Measurements from ENCODE around the gene SGCD.

The SGCD gene

GRCh38 chr5:156328161-156328560 lies 1.2 kb downstream of the SGCD start:
- no peak for TF ChIP-seq CTCF (conservative IDR thresholded peaks at IDR 0.05)
- no peak for TF ChIP-seq ZFX (IDR thresholded peaks at IDR 0.05)

GRCh38 chr5:156328766-156329165 lies 1.8 kb downstream of the SGCD start:
- TF ChIP-seq CTCF (conservative IDR thresholded peaks at IDR 0.05), result no peak
- no peak for TF ChIP-seq ZFX (IDR thresholded peaks at IDR 0.05)
- no peak overlapping the region for H3K27ac ChIP-seq

More at GRCh38 chr5:156328161-156328560, 1.2 kb downstream of the SGCD start:
- no peak overlapping the region for H3K27ac ChIP-seq

GRCh38 chr5:156329171-156329611 lies 2.2 kb downstream of the SGCD start:
- TF ChIP-seq CTCF (conservative IDR thresholded peaks at IDR 0.05) (no peak), ZFX (IDR thresholded peaks at IDR 0.05) (no peak)

DNA sequence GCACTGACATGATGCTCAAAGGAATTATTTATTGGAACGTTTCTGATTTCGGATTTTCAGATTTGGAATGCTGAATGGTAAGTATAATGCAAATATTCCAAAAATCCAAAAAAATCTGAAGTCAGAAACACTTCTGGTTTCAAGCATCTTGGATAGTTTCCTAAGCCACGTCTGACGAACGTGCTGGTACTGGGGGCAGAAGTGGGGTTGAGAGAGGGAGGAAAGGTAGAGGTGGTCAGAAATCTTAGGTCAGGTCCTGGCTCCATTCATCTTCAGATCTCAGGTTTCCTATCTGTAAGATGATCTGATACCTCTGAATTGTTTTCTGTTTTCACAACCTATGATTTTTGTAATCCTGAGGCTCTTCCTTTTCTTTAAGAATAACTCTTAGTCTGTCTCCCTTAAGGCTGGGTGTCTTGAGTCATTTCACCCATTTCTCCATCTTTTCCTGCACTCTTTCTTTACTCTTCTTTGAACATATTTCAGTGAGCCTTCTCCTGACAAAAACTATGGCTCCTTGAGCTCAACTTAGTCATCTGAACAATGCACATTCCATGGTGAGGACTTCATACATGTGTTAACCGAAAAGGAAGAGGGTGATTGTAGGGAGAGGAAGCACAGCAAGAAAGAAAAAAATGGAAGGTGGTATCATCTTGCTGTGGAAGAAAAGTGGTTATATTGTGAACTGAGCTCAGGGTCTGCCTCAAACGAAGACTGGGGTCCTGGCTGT lies 3.3 kb downstream of the SGCD start:
- no peak overlapping the region for H3K27ac ChIP-seq
- TF ChIP-seq CTCF (conservative IDR thresholded peaks at IDR 0.05), result no peak
- no peak for TF ChIP-seq ZFX (IDR thresholded peaks at IDR 0.05)

More at GRCh38 chr5:156329171-156329611, 2.2 kb downstream of the SGCD start:
- H3K27ac ChIP-seq, result no peak overlapping the region

- TF ChIP-seq ZFX (IDR thresholded peaks at IDR 0.05) (no peak), CTCF (conservative IDR thresholded peaks at IDR 0.05) (no peak)
- H3K27ac ChIP-seq, result no peak overlapping the region
Observed at GRCh38 chr5:156331181-156331580, 4.2 kb downstream of the SGCD start.

- TF ChIP-seq CTCF (conservative IDR thresholded peaks at IDR 0.05) (no peak), ZFX (IDR thresholded peaks at IDR 0.05) (no peak)
- no peak overlapping the region for H3K27ac ChIP-seq
Observed at GRCh38 chr5:156331845-156332244, 4.9 kb downstream of the SGCD start.

DNA sequence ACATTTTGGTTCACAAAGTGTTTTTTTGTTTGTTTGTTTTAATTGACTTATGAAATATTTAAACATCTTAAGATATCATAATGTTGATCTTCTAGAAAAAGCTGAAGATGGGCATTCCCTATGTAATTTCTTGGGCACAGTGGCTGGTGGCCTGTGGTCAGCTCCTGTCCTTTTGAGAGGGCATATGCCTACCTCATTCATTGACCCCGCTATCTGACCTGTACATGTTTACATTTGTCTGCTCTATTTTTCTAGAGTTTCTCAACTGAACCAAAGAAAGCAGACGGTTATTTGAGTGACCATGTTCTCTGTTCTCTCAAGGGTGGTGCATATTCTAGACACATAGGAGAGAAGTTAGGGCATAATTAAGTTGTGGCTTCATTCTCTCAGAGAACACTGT lies 5.3 kb downstream of the SGCD start:
- no peak overlapping the region for H3K27ac ChIP-seq
- TF ChIP-seq ZFX (IDR thresholded peaks at IDR 0.05) (no peak), CTCF (conservative IDR thresholded peaks at IDR 0.05) (no peak)

Measured in C4-2B (cell line).